SK-N-SH treated with all-trans-retinoic acid at 6 μM for 48 hours (cell line): ENCODE data around the gene ZNF474.

Experiments
- ATAC-seq: fragments of 200-7000 bp; cut with Tn5 transposase; 3 replicates; pipeline ENCODE4 v1.9.1; 2020; ENCODE audit warnings: mild to moderate bottlenecking, moderate library complexity
- ARNTL ChIP-seq: fragments of 450-650 bp; formaldehyde crosslinking; IDR thresholded peaks from 2 replicates; pipeline ENCODE4 v1.5.0; 2020; ENCODE audit warnings: low read depth, mild to moderate bottlenecking, moderate library complexity, borderline replicate concordance
- BACH2 ChIP-seq: fragments of 250-450 bp; sonication (Bioruptor Pico); IDR thresholded peaks from 2 replicates; pipeline ENCODE4 v1.9.0; 2021; ENCODE audit warnings: mild to moderate bottlenecking, borderline replicate concordance
- ESRRG ChIP-seq: fragments of 250-450 bp; sonication (Bioruptor Pico); IDR thresholded peaks from 2 replicates; pipeline ENCODE4 v1.6.1; 2021; ENCODE audit warnings: mild to moderate bottlenecking
- GLIS3 ChIP-seq: fragments of 250-450 bp; sonication (Bioruptor Pico); IDR thresholded peaks from 2 replicates; pipeline ENCODE4 v1.5.0; 2020; ENCODE audit warnings: mild to moderate bottlenecking, moderate library complexity
- ISL1 ChIP-seq: fragments of 250-450 bp; sonication (Bioruptor Pico); IDR thresholded peaks from 2 replicates; pipeline ENCODE4 v2.1.2; 2022; ENCODE audit warnings: mild to moderate bottlenecking, moderate library complexity
- OSR1 ChIP-seq: fragments of 250-450 bp; sonication (Bioruptor Pico); IDR thresholded peaks from 2 replicates; pipeline ENCODE4 v1.8.0; 2022; ENCODE audit warnings: moderate library complexity, mild to moderate bottlenecking, inconsistent platforms
- PPARA ChIP-seq: fragments of 250-450 bp; sonication (Bioruptor Pico); IDR thresholded peaks from 2 replicates; pipeline ENCODE4 v1.5.0; 2020; ENCODE audit warnings: mild to moderate bottlenecking, borderline replicate concordance
- RARB ChIP-seq: fragments of 250-450 bp; sonication (Bioruptor Pico); IDR thresholded peaks from 2 replicates; pipeline ENCODE4 v1.8.0; 2021; ENCODE audit warnings: mild to moderate bottlenecking, moderate library complexity
- TCF4 ChIP-seq: fragments of 250-450 bp; sonication (Bioruptor Pico); IDR thresholded peaks from 2 replicates; pipeline ENCODE4 v1.8.0; 2021; ENCODE audit warnings: mild to moderate bottlenecking, moderate library complexity, borderline replicate concordance
- TOX ChIP-seq: fragments of 250-450 bp; sonication (Bioruptor Pico); IDR thresholded peaks from 2 replicates; pipeline ENCODE4 v1.8.0; 2021; ENCODE audit warnings: mild to moderate bottlenecking, moderate library complexity, borderline replicate concordance
- ZC3H10 ChIP-seq: fragments of 250-450 bp; sonication (Bioruptor Pico); IDR thresholded peaks from 2 replicates; pipeline ENCODE4 v1.5.1; 2021; ENCODE audit warnings: mild to moderate bottlenecking, moderate library complexity
- ZFP3 ChIP-seq: fragments of 250-450 bp; sonication (Bioruptor Pico); IDR thresholded peaks from 2 replicates; pipeline ENCODE4 v1.5.0; 2020; ENCODE audit warnings: mild to moderate bottlenecking, moderate library complexity
- ZFP30 ChIP-seq: fragments of 450-650 bp; formaldehyde crosslinking; IDR thresholded peaks from 2 replicates; pipeline ENCODE4 v1.5.0; 2022; ENCODE audit warnings: mild to moderate bottlenecking, moderate library complexity
- ZNF565 ChIP-seq: fragments of 450-650 bp; formaldehyde crosslinking; conservative IDR thresholded peaks from 2 replicates; pipeline ENCODE4 v1.5.0; 2020; ENCODE audit warnings: low read depth, mild to moderate bottlenecking, moderate library complexity
- ZNF8 ChIP-seq: fragments of 450-650 bp; formaldehyde crosslinking; IDR thresholded peaks from 2 replicates; pipeline ENCODE4 v1.5.0; 2020; ENCODE audit warnings: mild to moderate bottlenecking, moderate library complexity
- TF ChIP-seq, protein P1 (sequence below): fragments of 250-450 bp; sonication (Bioruptor Pico); IDR thresholded peaks from 2 replicates; pipeline ENCODE4 v1.8.0; 2021; ENCODE audit warnings: low read depth, mild to moderate bottlenecking, moderate library complexity, borderline replicate concordance
- TF ChIP-seq, protein P2 (sequence below): fragments of 250-450 bp; sonication (Bioruptor Pico); IDR thresholded peaks from 2 replicates; pipeline ENCODE4 v1.5.0; 2020; ENCODE audit warnings: mild to moderate bottlenecking, moderate library complexity
- TF ChIP-seq, protein P3 (sequence below): fragments of 250-450 bp; sonication (Bioruptor Pico); IDR thresholded peaks from 2 replicates; pipeline ENCODE4 v1.8.0; 2020; ENCODE audit warnings: mild to moderate bottlenecking, moderate library complexity, borderline replicate concordance
- TF ChIP-seq, protein P4 (sequence below): fragments of 250-450 bp; sonication (Bioruptor Pico); IDR thresholded peaks from 2 replicates; pipeline ENCODE4 v1.5.1; 2021; ENCODE audit warnings: mild to moderate bottlenecking, moderate library complexity

Gene ZNF474

DNA sequence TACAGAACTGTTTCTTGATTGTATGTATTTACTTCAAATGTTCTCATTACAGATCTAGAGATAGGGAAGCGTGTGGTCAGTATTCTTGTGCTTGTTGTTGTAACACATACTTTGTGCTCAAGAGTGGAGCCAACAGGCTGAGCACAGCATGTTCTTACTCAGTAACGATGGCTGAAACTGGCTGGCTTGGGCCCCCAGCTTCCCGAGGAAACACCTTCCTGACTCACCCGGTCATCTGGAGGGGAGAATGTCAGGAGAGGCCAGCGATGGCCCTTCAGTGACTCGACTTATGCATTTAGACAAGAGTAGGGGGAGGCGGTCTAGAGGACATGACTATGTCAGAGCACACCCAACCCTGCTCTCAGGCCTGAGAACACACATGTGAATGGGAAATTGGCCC, 25.6 kb downstream of the ZNF474 start:
- peak; percentile 11; the same call in 1 of the 3 replicates for ATAC-seq
- TF ChIP-seq OSR1 (no peak), ARNTL (no peak), ISL1 (no peak), ZFP30 (CRISPR knock-in tag) (no peak), TCF4 (CRISPR knock-in tag) (no peak), ZFP3 (CRISPR knock-in tag) (no peak), TOX (CRISPR knock-in tag) (no peak), ZNF565 (CRISPR knock-in tag) (no peak), PPARA (CRISPR knock-in tag) (no peak), ZNF8 (CRISPR knock-in tag) (no peak), BACH2 (no peak), ZC3H10 (no peak), GLIS3 (no peak)
- TF ChIP-seq, protein P1, sequence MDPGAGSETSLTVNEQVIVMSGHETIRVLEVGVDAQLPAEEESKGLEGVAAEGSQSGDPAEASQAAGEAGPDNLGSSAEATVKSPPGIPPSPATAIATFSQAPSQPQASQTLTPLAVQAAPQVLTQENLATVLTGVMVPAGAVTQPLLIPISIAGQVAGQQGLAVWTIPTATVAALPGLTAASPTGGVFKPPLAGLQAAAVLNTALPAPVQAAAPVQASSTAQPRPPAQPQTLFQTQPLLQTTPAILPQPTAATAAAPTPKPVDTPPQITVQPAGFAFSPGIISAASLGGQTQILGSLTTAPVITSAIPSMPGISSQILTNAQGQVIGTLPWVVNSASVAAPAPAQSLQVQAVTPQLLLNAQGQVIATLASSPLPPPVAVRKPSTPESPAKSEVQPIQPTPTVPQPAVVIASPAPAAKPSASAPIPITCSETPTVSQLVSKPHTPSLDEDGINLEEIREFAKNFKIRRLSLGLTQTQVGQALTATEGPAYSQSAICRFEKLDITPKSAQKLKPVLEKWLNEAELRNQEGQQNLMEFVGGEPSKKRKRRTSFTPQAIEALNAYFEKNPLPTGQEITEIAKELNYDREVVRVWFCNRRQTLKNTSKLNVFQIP (CRISPR knock-in tag): no peak
- TF ChIP-seq, protein P2, sequence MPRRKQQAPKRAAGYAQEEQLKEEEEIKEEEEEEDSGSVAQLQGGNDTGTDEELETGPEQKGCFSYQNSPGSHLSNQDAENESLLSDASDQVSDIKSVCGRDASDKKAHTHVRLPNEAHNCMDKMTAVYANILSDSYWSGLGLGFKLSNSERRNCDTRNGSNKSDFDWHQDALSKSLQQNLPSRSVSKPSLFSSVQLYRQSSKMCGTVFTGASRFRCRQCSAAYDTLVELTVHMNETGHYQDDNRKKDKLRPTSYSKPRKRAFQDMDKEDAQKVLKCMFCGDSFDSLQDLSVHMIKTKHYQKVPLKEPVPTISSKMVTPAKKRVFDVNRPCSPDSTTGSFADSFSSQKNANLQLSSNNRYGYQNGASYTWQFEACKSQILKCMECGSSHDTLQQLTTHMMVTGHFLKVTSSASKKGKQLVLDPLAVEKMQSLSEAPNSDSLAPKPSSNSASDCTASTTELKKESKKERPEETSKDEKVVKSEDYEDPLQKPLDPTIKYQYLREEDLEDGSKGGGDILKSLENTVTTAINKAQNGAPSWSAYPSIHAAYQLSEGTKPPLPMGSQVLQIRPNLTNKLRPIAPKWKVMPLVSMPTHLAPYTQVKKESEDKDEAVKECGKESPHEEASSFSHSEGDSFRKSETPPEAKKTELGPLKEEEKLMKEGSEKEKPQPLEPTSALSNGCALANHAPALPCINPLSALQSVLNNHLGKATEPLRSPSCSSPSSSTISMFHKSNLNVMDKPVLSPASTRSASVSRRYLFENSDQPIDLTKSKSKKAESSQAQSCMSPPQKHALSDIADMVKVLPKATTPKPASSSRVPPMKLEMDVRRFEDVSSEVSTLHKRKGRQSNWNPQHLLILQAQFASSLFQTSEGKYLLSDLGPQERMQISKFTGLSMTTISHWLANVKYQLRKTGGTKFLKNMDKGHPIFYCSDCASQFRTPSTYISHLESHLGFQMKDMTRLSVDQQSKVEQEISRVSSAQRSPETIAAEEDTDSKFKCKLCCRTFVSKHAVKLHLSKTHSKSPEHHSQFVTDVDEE (CRISPR knock-in tag): no peak
- TF ChIP-seq, protein P3, sequence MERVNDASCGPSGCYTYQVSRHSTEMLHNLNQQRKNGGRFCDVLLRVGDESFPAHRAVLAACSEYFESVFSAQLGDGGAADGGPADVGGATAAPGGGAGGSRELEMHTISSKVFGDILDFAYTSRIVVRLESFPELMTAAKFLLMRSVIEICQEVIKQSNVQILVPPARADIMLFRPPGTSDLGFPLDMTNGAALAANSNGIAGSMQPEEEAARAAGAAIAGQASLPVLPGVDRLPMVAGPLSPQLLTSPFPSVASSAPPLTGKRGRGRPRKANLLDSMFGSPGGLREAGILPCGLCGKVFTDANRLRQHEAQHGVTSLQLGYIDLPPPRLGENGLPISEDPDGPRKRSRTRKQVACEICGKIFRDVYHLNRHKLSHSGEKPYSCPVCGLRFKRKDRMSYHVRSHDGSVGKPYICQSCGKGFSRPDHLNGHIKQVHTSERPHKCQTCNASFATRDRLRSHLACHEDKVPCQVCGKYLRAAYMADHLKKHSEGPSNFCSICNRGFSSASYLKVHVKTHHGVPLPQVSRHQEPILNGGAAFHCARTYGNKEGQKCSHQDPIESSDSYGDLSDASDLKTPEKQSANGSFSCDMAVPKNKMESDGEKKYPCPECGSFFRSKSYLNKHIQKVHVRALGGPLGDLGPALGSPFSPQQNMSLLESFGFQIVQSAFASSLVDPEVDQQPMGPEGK (CRISPR knock-in tag): no peak
- TF ChIP-seq, all 23 proteins: peak for 0

DNA sequence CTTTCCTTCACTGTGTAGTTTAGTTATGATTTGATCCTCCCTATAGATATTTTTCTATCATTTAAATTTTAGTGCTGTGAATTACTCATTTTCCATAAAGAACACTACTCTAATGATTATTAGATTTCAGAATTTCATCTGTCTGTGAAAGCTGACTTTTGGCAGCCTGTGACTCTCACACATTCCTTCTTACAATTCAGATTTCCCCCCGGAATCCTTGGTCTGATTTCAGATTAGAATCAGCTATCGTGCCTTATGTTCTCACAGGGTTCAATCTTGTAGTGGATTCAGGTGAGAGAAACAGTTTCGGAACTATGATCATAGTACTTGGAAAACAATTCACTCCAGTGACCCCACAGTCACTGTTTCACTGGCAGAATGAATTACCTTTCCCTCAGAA, 26.2 kb downstream of the ZNF474 start:
- no peak for ATAC-seq
- TF ChIP-seq, protein P4, sequence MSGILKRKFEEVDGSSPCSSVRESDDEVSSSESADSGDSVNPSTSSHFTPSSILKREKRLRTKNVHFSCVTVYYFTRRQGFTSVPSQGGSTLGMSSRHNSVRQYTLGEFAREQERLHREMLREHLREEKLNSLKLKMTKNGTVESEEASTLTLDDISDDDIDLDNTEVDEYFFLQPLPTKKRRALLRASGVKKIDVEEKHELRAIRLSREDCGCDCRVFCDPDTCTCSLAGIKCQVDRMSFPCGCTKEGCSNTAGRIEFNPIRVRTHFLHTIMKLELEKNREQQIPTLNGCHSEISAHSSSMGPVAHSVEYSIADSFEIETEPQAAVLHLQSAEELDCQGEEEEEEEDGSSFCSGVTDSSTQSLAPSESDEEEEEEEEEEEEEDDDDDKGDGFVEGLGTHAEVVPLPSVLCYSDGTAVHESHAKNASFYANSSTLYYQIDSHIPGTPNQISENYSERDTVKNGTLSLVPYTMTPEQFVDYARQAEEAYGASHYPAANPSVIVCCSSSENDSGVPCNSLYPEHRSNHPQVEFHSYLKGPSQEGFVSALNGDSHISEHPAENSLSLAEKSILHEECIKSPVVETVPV: no peak
- no peak for TF ChIP-seq ZNF565 (CRISPR knock-in tag)
- TF ChIP-seq, protein P3 (CRISPR knock-in tag): no peak
- no peak for TF ChIP-seq RARB
- TF ChIP-seq TCF4 (CRISPR knock-in tag): no peak
- no peak for TF ChIP-seq ZFP3 (CRISPR knock-in tag)
- no peak for TF ChIP-seq PPARA (CRISPR knock-in tag)
- TF ChIP-seq, protein P2 (CRISPR knock-in tag): no peak
- TF ChIP-seq ESRRG (CRISPR knock-in tag): no peak
